ENCODE results near the gene UBXN2A. TPM values are rescaled to one million over a fixed set of nuclear protein-coding genes. Genes with fewer than 3 reads are reported as not detected.

UBXN2A gene
- total RNA-seq, 6 experiments from 2014 or later, result 4.6 to 7.9 (median 6.2) TPM

DNA sequence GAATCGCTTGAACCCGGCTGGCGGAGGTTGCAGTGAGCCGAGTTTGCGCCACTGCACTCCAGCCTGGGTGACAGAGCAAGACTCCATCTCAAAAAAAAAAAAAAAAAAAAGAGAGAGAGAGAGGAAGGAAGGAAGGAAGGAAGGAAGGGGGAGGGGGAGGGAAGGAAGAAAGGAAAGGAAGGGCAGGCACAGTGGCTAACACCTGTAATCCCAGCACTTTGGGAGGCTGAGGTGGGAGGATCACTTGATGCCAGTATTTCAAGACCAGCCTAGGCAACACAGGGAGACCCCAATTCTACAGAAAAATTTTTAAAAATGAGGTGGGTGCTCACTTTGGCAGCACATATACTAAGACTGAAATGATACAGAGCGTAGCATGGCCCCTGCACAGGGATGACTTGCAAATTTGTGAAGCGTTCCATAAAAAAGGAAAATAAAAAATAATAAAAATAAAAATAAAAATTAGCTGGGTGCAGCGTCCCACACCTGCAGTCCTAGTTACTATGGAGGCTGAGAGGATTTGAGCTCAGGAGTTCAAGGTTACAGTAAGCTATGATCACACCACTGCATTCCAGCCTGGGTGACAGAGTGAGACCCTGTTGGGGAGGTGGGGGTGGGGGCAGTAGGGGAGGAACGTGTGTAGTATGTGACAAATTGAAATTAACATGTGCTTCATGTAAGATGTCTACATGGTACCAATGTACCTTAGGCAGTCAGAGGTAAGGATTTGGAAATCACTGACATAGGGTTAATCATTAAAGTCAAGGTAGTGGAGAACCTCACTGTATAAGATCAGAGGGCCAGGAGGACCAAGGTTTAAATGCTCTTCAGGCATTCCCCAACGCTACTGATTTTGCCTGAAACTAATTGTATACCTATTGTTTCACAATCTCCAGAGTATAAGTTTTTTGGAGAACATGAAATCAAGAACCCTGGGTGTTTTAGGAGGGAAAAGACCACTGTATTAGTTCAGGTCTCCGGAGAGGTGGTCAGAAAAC lies 105.5 kb downstream of the UBXN2A start:
- ATAC-seq, result peak; percentile 12 to 48 (median 35)
- no peak for DNase-seq
- Histone ChIP-seq H3K36me3 (no peaks in the 10 kb centered on the region), H3K27ac (no peak overlapping the region), H3K4me3 (peak overlapping the region in 2 of 3 donors; percentile 70 to 80), H3K27me3 (no peaks in the 10 kb centered on the region), H3K4me1 (peaks cover 0 to 14% (median 6%) of the 10 kb centered on the region in 4 donors), H3K9me3 (no peaks in the 10 kb centered on the region)
- intact Hi-C loops (cut with DNase I), result no loop called here
- TF ChIP-seq, protein P1, sequence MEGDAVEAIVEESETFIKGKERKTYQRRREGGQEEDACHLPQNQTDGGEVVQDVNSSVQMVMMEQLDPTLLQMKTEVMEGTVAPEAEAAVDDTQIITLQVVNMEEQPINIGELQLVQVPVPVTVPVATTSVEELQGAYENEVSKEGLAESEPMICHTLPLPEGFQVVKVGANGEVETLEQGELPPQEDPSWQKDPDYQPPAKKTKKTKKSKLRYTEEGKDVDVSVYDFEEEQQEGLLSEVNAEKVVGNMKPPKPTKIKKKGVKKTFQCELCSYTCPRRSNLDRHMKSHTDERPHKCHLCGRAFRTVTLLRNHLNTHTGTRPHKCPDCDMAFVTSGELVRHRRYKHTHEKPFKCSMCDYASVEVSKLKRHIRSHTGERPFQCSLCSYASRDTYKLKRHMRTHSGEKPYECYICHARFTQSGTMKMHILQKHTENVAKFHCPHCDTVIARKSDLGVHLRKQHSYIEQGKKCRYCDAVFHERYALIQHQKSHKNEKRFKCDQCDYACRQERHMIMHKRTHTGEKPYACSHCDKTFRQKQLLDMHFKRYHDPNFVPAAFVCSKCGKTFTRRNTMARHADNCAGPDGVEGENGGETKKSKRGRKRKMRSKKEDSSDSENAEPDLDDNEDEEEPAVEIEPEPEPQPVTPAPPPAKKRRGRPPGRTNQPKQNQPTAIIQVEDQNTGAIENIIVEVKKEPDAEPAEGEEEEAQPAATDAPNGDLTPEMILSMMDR (IDR thresholded peaks at IDR 0.05), result no peak
- no peak for TF ChIP-seq POLR2A (IDR thresholded peaks at IDR 0.05)
- WGBS (ENCODE audit: insufficient coverage, low coverage, low lambda C conversion rate, missing lambda C conversion rate), result 63% methylated on average over 11 of the region's 11 CpGs

DNA sequence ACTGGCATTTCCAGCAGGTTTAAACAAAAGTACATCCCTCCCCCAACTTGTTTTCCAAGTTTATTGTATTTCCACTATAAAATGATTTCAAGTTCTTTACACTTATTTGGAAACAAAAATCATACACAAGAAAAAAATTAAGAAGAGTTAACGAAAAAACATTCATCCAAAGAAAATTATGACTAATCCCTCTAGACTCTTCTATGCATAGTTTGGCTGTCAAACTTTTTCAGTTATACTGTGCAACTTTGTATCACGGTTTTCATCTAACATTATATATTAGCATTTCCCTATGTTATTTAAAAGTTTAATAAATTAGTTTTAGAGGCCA lies 106.3 kb downstream of the UBXN2A start:
- DNase-seq, result no peak
- H3K4me3 ChIP-seq, result peak overlapping the region; percentile 60 to 80 (median 70)
- peak overlapping the region in 1 of 3 donors; percentile 4 for H3K27ac ChIP-seq
- no peaks in the 10 kb centered on the region for H3K27me3 ChIP-seq
- H3K4me1 ChIP-seq, result peaks cover 0 to 19% (median 6%) of the 10 kb centered on the region in 4 donors
- no peaks in the 10 kb centered on the region for H3K36me3 ChIP-seq
- intact Hi-C loops (cut with DNase I), result no loop called here
- ATAC-seq, result no peak
- no peaks in the 10 kb centered on the region for H3K9me3 ChIP-seq
- TF ChIP-seq POLR2A (IDR thresholded peaks at IDR 0.05), result no peak
- TF ChIP-seq, protein P1 (IDR thresholded peaks at IDR 0.05), result no peak
- 2% methylated on average over 2 of the region's 2 CpGs for WGBS (ENCODE audit: insufficient coverage, low coverage, low lambda C conversion rate, missing lambda C conversion rate)

DNA sequence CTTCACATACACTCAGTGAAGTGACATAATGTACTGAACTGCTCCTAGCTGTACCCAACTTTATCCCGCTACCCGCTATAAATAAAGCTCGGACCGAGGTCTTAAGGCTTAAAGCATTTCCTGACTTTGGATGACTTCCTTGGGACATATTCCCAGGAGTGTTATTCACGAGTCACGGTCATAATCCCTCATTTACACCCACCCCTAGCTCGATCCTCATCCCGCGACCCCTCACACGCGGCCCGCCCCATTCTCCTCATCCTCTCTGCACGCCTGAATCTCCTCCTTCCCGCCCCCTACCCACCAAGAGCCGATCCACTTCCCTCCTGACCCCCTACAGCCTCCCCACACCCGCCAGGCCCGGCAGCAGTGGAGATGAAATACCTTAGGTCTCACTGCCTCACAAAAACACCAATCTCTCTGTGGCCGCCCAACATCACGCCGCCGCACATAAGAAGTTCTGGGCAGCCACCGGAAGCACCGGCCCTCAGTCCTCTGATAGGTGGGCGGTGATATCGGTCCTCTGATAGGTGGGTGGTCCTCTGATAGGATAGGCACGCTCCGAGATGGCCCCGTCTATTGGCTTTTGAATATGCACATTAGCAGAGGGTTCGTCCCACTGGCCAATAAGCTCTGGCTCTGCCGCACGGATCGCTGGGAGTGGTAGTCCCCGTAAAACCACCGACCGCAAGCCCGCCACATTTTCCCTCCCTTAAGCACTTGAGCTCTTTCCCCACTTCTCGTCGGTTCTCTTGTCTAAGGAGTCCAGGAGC lies 106.9 kb downstream of the UBXN2A start, which contains the start of gene WDCP:
TSS of gene WDCP (minus strand) at position 462 of the 773 bp plus-strand sequence. CDS start 7,897 bp downstream, outside the sequence.
- no peaks in the 10 kb centered on the region for H3K36me3 ChIP-seq
- H3K4me1 ChIP-seq, result peaks cover 0 to 22% (median 6%) of the 10 kb centered on the region in 4 donors
- intact Hi-C loops (cut with DNase I), result no loop called here
- TF ChIP-seq POLR2A (IDR thresholded peaks at IDR 0.05), result peak; percentile 54
- TF ChIP-seq, protein P1 (IDR thresholded peaks at IDR 0.05), result no peak
- peak within 1 kb of the TSS; percentile 60 to 80 (median 70) for H3K4me3 ChIP-seq
- peak within 1 kb of the TSS; percentile 4 to 34 (median 24) for H3K27ac ChIP-seq
- peak; percentile 93 to 97 (median 96) for DNase-seq
- no peaks in the 10 kb centered on the region for H3K9me3 ChIP-seq
- WGBS (ENCODE audit: insufficient coverage, low coverage, low lambda C conversion rate, missing lambda C conversion rate), result under 1% methylated on average over 38 of the region's 38 CpGs
- no peaks in the 10 kb centered on the region for H3K27me3 ChIP-seq
- ATAC-seq, result peak; percentile 96 to 100 (median 98)

DNA sequence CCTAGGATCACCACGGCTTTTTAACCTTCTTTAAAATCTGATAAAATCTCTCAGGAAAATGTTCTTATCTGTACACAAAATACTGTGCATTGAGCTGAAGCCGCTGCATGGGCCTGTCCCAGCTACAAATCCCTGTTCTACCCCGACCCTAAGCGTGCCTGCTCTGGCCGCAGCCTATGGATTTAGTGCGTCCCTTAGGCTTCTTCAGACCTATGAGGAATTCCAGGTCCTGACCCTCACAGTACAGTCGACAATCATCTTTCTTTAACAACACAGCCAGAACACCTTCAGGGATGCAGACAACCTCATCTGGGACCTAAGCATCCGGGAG lies 107.4 kb downstream of the UBXN2A start:
- 36% methylated on average over 8 of the region's 8 CpGs for WGBS (ENCODE audit: insufficient coverage, low coverage, low lambda C conversion rate, missing lambda C conversion rate)
- Histone ChIP-seq H3K9me3 (no peaks in the 10 kb centered on the region), H3K4me3 (peak overlapping the region in 1 of 3 donors; percentile 70), H3K4me1 (peaks cover 0 to 25% (median 6%) of the 10 kb centered on the region in 4 donors), H3K36me3 (no peaks in the 10 kb centered on the region), H3K27ac (no peak overlapping the region), H3K27me3 (no peaks in the 10 kb centered on the region)
- no peak for ATAC-seq
- DNase-seq, result no peak
- TF ChIP-seq, protein P1 (IDR thresholded peaks at IDR 0.05), result no peak
- TF ChIP-seq POLR2A (IDR thresholded peaks at IDR 0.05), result no peak
- intact Hi-C loops (cut with DNase I), result no loop called here

All from right lobe of liver (tissue), 6 donors.